SK-N-SH (cell line): ENCODE measurements around the gene PAGE2.

Source experiments
- CTCF ChIP-seq: fragments of 200-600 bp; sonication (generic); IDR thresholded peaks from 2 replicates; pipeline ENCODE4 v1.6.1; 2017; ENCODE audit warnings: antibody characterized with exemption, mild to moderate bottlenecking, moderate library complexity
- EP300 ChIP-seq, 2 experiments: IDR thresholded peaks; 2 replicates each; pipeline versions ENCODE4 v1.4.0 to v1.6.1; 2012; ENCODE audit warnings: borderline replicate concordance in 1 of 2, low read depth in 1 of 2, low read length in 1 of 2
- EZH2phosphoT487 ChIP-seq: fragments of 200-600 bp; sonication (generic); IDR thresholded peaks from 2 replicates; pipeline ENCODE4 v1.6.1; 2017; ENCODE audit warnings: low read depth, mixed run types, mild to moderate bottlenecking, antibody characterized with exemption, moderate library complexity, borderline replicate concordance
- JUND ChIP-seq: IDR thresholded peaks from 2 replicates; pipeline ENCODE4 v1.4.0; 2012
- MAX ChIP-seq: IDR thresholded peaks from 2 replicates; pipeline ENCODE4 v1.4.0; 2012; ENCODE audit warnings: low read depth
- PBX3 ChIP-seq: IDR thresholded peaks from 2 replicates; pipeline ENCODE4; 2012
- RFX5 ChIP-seq: IDR thresholded peaks from 2 replicates; pipeline ENCODE4 v1.6.1; 2012; ENCODE audit warnings: mild to moderate bottlenecking, improper control_type of control experiment, low read length
- TAF1 ChIP-seq: IDR thresholded peaks from 2 replicates; pipeline ENCODE4 v1.6.1; 2012; ENCODE audit warnings: low read depth, mild to moderate bottlenecking, low read length, moderate library complexity, borderline replicate concordance
- YY1 ChIP-seq: IDR thresholded peaks from 2 replicates; pipeline ENCODE4 v1.4.0; 2012; ENCODE audit warnings: low read depth, mild to moderate bottlenecking

- no peak for TF ChIP-seq EZH2phosphoT487
- TF ChIP-seq PBX3, result no peak
- no peak for TF ChIP-seq YY1
- no peak for TF ChIP-seq EP300 (IDR thresholded peaks at IDR 0.05; ENCODE audit: borderline replicate concordance in 1 of 2, low read depth in 1 of 2, low read length in 1 of 2)
- peak; percentile 65 for TF ChIP-seq CTCF
- TF ChIP-seq TAF1, result no peak
- no peak for TF ChIP-seq JUND
- no peak for TF ChIP-seq RFX5
- TF ChIP-seq MAX, result no peak
These were observed 46.4 kb downstream of the PAGE2 start for GRCh38 chrX:55135171-55135570.
